ENCODE measurements around the gene ST7. TPM values are rescaled to one million over a fixed set of nuclear protein-coding genes. Genes with fewer than 3 reads are reported as not detected.

ST7 gene
- total and polyA plus RNA-seq, 4 donors: 22.4 to 57.2 (median 41.6) TPM

DNA sequence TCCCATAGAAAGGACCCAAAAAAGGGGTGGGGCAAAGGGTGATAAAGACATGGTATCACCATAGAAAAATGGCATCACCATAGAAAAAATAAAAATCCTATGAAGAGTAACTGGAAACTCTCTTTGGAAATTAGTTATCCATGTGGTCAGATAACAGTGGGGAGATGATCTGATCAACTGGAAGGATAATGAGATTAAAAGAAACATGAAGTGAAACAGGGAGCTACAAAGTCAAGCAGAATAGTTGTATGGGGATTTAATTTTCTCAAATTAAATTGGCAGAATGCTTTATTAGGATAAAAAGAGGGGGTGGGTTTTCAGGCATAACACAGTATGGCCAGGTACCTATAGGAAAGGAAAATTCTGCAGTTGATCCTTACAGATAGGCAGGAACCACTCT is 258.3 kb downstream of the ST7 start:
- TF ChIP-seq, protein P1, sequence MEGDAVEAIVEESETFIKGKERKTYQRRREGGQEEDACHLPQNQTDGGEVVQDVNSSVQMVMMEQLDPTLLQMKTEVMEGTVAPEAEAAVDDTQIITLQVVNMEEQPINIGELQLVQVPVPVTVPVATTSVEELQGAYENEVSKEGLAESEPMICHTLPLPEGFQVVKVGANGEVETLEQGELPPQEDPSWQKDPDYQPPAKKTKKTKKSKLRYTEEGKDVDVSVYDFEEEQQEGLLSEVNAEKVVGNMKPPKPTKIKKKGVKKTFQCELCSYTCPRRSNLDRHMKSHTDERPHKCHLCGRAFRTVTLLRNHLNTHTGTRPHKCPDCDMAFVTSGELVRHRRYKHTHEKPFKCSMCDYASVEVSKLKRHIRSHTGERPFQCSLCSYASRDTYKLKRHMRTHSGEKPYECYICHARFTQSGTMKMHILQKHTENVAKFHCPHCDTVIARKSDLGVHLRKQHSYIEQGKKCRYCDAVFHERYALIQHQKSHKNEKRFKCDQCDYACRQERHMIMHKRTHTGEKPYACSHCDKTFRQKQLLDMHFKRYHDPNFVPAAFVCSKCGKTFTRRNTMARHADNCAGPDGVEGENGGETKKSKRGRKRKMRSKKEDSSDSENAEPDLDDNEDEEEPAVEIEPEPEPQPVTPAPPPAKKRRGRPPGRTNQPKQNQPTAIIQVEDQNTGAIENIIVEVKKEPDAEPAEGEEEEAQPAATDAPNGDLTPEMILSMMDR (IDR thresholded peaks at IDR 0.05; ENCODE audit: control extremely low read depth, extremely low read depth): no peak
- ATAC-seq (ENCODE audit: insufficient read depth, low FRiP score): no peak

DNA sequence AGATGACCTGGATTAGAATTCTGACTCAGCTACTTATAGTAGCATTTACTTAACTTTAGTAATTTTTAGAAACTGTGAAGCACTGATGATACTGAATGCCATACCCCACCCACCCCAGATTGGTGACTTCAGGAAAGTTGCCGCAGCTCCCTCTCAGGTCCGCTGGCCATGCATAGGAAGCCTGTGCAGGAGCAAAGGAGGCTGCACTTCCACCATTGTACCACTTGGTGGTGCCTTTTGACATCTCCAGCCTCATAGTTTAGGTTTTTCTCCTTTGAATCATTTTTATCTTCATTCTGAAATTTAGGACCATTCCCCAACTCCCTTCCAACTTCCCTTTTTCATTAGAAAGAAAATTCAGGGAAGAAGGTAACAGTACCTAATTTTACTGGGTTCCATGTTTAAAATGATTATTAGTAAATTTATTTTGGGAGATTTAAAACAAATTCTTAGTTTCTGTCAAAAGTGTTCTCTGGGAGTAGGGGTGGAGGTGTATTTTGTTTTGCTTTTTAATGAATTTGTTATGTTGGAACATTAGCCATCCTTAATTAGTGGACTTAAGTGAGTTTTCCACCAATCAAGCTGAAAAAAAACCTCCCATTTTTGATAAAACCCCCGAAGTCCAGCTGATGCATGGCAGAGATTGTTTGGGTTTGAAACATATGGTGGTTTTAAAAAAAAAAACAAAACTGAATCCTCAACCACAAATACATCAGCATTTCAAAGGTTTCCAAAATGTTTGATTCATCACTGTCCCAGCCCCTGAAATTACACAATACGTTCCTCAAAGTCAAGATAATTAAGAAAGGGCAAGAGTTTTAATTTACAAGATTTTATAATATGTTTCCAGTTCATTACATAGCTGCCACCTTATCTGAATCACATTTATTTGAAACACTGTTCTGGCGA is 259.9 kb downstream of the ST7 start:
- DNase-seq: peak; percentile 65 to 79 (median 66)
- H3K27me3 ChIP-seq (ENCODE audit: control insufficient read depth in 3 of 3, insufficient read depth in 3 of 3, low read length in 2 of 3): no peaks in the 10 kb centered on the region
- WGBS, 2 donors: 69 to 76% methylated on average over 5 of the region's 5 CpGs

More for the DNA sequence above, 258.3 kb downstream of the ST7 start:
- Histone ChIP-seq H3K36me3 (ENCODE audit: control insufficient read depth in 4 of 4, insufficient read depth in 4 of 4, low read length in 4 of 4) (peaks cover 0 to 9% (median 5%) of the 10 kb centered on the region in 4 donors), H3K9ac (ENCODE audit: insufficient read depth in 1 of 2, low read length in 2 of 2) (no peak overlapping the region), H3K27me3 (ENCODE audit: control insufficient read depth in 3 of 3, insufficient read depth in 3 of 3, low read length in 2 of 3) (no peaks in the 10 kb centered on the region), H3K4me1 (ENCODE audit: control insufficient read depth in 5 of 5, insufficient read depth in 5 of 5, low read length in 5 of 5) (peaks cover 0 to 4% (median 0%) of the 10 kb centered on the region in 5 donors), H3K27ac (ENCODE audit: low read depth in 1 of 2, low read length in 1 of 2) (no peak overlapping the region), H3K9me3 (ENCODE audit: control insufficient read depth in 4 of 4, insufficient read depth in 3 of 4, low read length in 3 of 4) (no peaks in the 10 kb centered on the region), H3K4me3 (no peak overlapping the region)
- DNase-seq: no peak

DNA sequence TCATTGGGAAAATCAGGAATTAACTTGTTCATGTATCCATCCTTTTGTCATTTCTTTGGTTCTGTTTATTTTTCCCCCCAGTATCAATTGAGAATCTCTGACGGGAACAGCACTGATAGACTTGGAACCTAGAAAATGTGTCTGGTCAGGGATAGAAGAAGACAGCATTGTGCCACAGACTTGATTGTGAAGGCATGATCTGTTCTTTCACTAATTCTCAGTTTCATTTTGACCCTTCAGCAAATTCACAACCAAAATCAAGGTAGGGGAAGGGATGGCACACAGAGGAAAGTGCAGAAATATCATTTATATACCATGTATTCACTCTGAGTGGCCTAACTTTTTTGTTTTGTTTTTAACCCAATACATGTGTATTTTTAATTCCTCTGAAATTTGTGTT is 262.7 kb downstream of the ST7 start:
- TF ChIP-seq, protein P1 (IDR thresholded peaks at IDR 0.05; ENCODE audit: control extremely low read depth, extremely low read depth): no peak
- WGBS, 2 donors: 93 to 97% methylated on average over 1 of the region's 1 CpG
- Histone ChIP-seq H3K27ac (ENCODE audit: low read depth in 1 of 2, low read length in 1 of 2) (no peak overlapping the region), H3K4me3 (no peak overlapping the region), H3K9ac (ENCODE audit: insufficient read depth in 1 of 2, low read length in 2 of 2) (no peak overlapping the region), H3K9me3 (ENCODE audit: control insufficient read depth in 4 of 4, insufficient read depth in 3 of 4, low read length in 3 of 4) (no peaks in the 10 kb centered on the region), H3K27me3 (ENCODE audit: control insufficient read depth in 3 of 3, insufficient read depth in 3 of 3, low read length in 2 of 3) (no peaks in the 10 kb centered on the region), H3K36me3 (ENCODE audit: control insufficient read depth in 4 of 4, insufficient read depth in 4 of 4, low read length in 4 of 4) (peaks cover 0 to 8% (median 1%) of the 10 kb centered on the region in 4 donors), H3K4me1 (ENCODE audit: control insufficient read depth in 5 of 5, insufficient read depth in 5 of 5, low read length in 5 of 5) (peaks cover 0 to 11% (median 0%) of the 10 kb centered on the region in 5 donors)
- DNase-seq (no peak), ATAC-seq (ENCODE audit: insufficient read depth, low FRiP score) (no peak)

More for the DNA sequence above, 259.9 kb downstream of the ST7 start:
- peak; percentile 79 for ATAC-seq (ENCODE audit: insufficient read depth, low FRiP score)
- peaks cover 0 to 9% (median 5%) of the 10 kb centered on the region in 4 donors for H3K36me3 ChIP-seq (ENCODE audit: control insufficient read depth in 4 of 4, insufficient read depth in 4 of 4, low read length in 4 of 4)
- H3K27ac ChIP-seq (ENCODE audit: low read depth in 1 of 2, low read length in 1 of 2): no peak overlapping the region
- peaks cover 0 to 11% (median 0%) of the 10 kb centered on the region in 5 donors for H3K4me1 ChIP-seq (ENCODE audit: control insufficient read depth in 5 of 5, insufficient read depth in 5 of 5, low read length in 5 of 5)
- no peaks in the 10 kb centered on the region for H3K9me3 ChIP-seq (ENCODE audit: control insufficient read depth in 4 of 4, insufficient read depth in 3 of 4, low read length in 3 of 4)
- H3K9ac ChIP-seq (ENCODE audit: insufficient read depth in 1 of 2, low read length in 2 of 2): no peak overlapping the region
- TF ChIP-seq, protein P1 (IDR thresholded peaks at IDR 0.05; ENCODE audit: control extremely low read depth, extremely low read depth): peak; percentile 31
- H3K4me3 ChIP-seq: no peak overlapping the region
